Large intestine (tissue), 3 donors: ENCODE data around the gene KRTAP12-1. TPM values are rescaled to one million over a fixed set of nuclear protein-coding genes. Genes with fewer than 3 reads are reported as not detected.
A peak's percentile ranks its signal among the peaks of the same experiment; 100 is the strongest.
"Not testable (repeated sequence)": the region's sequence is repeated elsewhere in the genome, so short reads cannot be mapped to it uniquely, and the experiment has no call there.

Experiments used
- DNase-seq, 2 donors: peaks; one replicate each; pipeline versions ENCODE4 v3.0.0 to v3.0.0-alpha.2; 2013
- H3K27ac ChIP-seq: one replicate; pipeline ENCODE4 v1.5.1; 2013; ENCODE audit warnings: low read length
- H3K27me3 ChIP-seq: 2 replicates; pipeline ENCODE4 v1.6.1; 2013; ENCODE audit warnings: low read length; ENCODE audit not compliant: control insufficient read depth, insufficient read depth
- H3K36me3 ChIP-seq: 2 replicates; pipeline ENCODE4 v1.6.1; 2013; ENCODE audit warnings: low read length; ENCODE audit not compliant: control insufficient read depth, insufficient read depth
- H3K4me1 ChIP-seq: one replicate; pipeline ENCODE4 v1.6.1; 2013; ENCODE audit warnings: low read length; ENCODE audit not compliant: control insufficient read depth, insufficient read depth
- H3K4me3 ChIP-seq: one replicate; pipeline ENCODE4 v1.5.1; 2013; ENCODE audit warnings: low read length
- H3K9me3 ChIP-seq: one replicate; pipeline ENCODE4 v1.6.1; 2013; ENCODE audit warnings: mild to moderate bottlenecking, low read depth, low read length, moderate library complexity; ENCODE audit not compliant: control insufficient read depth
- WGBS: methylation state at CpG from one replicate; pipeline ENCODE4 v1.1.5; 2013; ENCODE audit warnings: low lambda C conversion rate; ENCODE audit not compliant: insufficient coverage; 5-methylcytosine and 5-hydroxymethylcytosine counted together
- polyA plus RNA-seq: library from polyadenylated mRNA; unstranded; fragments of 120-200 nt; gene quantifications from one replicate; pipeline ENCODE4 v1.2.1, GENCODE V29; 2013

KRTAP12-1 gene
- polyA plus RNA-seq, 1 donor, result not detected

GRCh38 chr21:44697172-44697810 lies 15.3 kb upstream of the KRTAP12-1 start, which contains the start of gene KRTAP10-12:
Gene KRTAP10-12 (plus strand): TSS chr21:44697172. CDS start chr21:44697202, 30 bp downstream.
- H3K36me3 ChIP-seq, H3K4me3 ChIP-seq, DNase-seq, H3K4me1 ChIP-seq, H3K9me3 ChIP-seq: not testable (repeated sequence)
- Histone ChIP-seq H3K27me3 (peaks cover 44% of the 10 kb centered on the region), H3K27ac (peak within 1 kb of the TSS; percentile 58)
- WGBS, result no CpG with 5 or more reads among the region's 21 CpGs

- WGBS, result no CpG with 5 or more reads among the region's 10 CpGs
- H3K27me3 ChIP-seq, result peaks cover 38% of the 10 kb centered on the region
- H3K4me3 ChIP-seq, result no peak overlapping the region
- no peak for DNase-seq
- no peaks in the 10 kb centered on the region for H3K36me3 ChIP-seq
- H3K9me3 ChIP-seq, result no peaks in the 10 kb centered on the region
- peaks cover 8% of the 10 kb centered on the region for H3K4me1 ChIP-seq
- H3K27ac ChIP-seq, result no peak overlapping the region
Observed at GRCh38 chr21:44696572-44696971, 14.6 kb upstream of the KRTAP12-1 start.

DNA sequence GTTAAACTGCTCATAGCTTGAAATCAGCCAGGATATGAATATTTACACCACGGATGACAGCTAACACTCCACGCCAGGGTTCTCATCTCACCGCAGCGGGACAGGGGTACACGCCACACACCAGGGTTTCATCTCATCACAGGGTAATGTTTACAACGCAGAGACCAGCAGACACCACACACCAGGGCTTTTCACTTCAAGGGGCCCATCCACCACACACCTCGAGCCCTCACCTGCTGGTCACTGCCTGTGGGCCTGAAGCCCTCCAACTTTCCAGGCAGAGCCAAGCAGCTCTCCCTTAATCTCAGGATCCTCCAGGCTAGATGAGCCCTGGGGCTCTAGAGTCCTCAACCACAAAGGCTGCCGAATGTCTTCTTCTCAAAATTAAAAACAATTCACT lies 13.7 kb upstream of the KRTAP12-1 start:
- DNase-seq, result no peak
- WGBS, result 100% methylated on average over 1 of the region's 8 CpGs
- H3K27me3 ChIP-seq, result peaks cover 33% of the 10 kb centered on the region

DNA sequence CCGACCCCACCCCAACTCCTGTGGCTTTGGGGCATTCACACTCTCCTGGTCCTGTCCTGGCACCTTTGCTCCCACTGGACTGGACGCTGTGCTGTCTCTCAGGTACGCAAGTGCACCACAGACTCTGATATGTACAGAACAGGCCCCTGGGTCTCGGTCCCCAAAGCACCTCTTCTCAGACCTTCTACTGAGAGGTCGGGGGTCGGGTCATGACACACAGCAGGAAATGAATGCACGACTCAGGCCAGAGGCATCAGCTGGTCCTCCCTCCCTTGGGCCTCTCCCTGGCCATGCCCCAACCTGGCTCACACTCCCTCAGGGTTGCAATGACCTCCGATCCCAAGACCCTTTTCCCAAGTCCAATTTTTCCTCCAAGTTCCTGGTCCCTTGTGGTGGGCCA lies 13.2 kb upstream of the KRTAP12-1 start:
- WGBS, result no CpG with 5 or more reads among the region's 8 CpGs
- no peak for DNase-seq
- H3K4me1 ChIP-seq, result peaks cover 6% of the 10 kb centered on the region
- H3K4me3 ChIP-seq, result no peak overlapping the region
- H3K9me3 ChIP-seq, result no peaks in the 10 kb centered on the region
- no peak overlapping the region for H3K27ac ChIP-seq
- peaks cover 28% of the 10 kb centered on the region for H3K27me3 ChIP-seq
- H3K36me3 ChIP-seq, result no peaks in the 10 kb centered on the region

More for the DNA sequence above, 13.7 kb upstream of the KRTAP12-1 start:
- Histone ChIP-seq H3K9me3 (no peaks in the 10 kb centered on the region), H3K4me3 (no peak overlapping the region), H3K27ac (no peak overlapping the region), H3K4me1 (peaks cover 6% of the 10 kb centered on the region), H3K36me3 (no peaks in the 10 kb centered on the region)

- no peaks in the 10 kb centered on the region for H3K9me3 ChIP-seq
- H3K27ac ChIP-seq, result no peak overlapping the region
- no CpG with 5 or more reads among the region's 11 CpGs for WGBS
- peaks cover 6% of the 10 kb centered on the region for H3K4me1 ChIP-seq
- DNase-seq, result no peak
- peaks cover 24% of the 10 kb centered on the region for H3K27me3 ChIP-seq
- H3K4me3 ChIP-seq, result no peak overlapping the region
- H3K36me3 ChIP-seq, result no peaks in the 10 kb centered on the region
Observed at GRCh38 chr21:44694776-44695175, 12.8 kb upstream of the KRTAP12-1 start.

DNA sequence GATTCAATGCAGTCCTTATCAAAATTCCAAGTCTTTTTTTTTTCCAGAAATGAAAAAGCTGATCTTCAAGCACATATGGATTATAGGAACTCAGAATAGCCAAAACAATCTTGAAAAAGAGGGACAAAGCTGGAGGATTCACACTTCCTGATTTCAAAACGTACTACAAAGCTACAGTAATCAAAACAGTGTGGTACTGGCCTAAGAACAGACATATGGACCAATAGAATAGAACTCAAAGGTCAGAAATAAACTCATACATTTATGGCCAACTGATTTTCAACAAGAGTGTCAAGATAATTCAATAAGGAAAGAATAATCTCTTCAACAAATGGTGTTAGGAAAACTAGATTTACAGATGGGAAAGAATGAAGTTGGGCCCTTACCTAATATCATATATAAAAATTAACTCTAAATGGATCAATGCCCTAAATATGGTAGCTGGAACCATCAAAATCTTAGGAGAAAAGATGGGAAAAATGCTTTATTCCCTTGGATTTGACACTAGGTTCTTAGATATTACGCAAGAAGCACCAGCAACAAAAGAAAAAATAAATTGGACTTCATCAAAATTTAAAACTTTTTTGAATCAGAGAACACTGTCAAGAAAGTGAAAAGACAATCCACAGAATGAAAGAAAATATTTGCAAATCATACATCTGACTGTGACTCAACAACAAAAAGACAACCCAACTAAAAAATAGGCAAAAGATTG lies 11.0 kb upstream of the KRTAP12-1 start:
- Histone ChIP-seq H3K27ac (no peak overlapping the region), H3K9me3 (no peaks in the 10 kb centered on the region), H3K4me3 (no peak overlapping the region), H3K36me3 (no peaks in the 10 kb centered on the region), H3K4me1 (no peaks in the 10 kb centered on the region), H3K27me3 (peaks cover 13% of the 10 kb centered on the region)
- DNase-seq, result no peak
- WGBS, result 88% methylated on average over 1 of the region's 2 CpGs

DNA sequence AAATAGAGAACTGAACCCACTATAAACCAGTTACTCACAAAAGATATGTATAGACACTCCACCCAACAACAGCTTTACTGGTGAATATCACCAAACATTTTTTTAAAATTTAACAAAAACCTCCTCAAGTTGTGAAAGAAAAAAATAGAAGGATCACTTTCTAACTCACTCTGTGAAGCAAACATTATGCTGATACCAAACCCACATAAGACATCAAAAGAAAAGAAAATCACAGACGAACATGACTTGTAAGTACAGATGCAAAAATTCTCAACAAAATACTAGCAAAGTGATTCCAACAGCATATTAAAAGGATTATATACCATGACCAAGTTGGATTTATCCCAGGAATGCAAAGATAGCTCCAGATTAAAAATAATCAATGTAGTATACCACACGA lies 9.7 kb upstream of the KRTAP12-1 start:
- H3K4me1 ChIP-seq, result no peaks in the 10 kb centered on the region
- no peak overlapping the region for H3K4me3 ChIP-seq
- H3K9me3 ChIP-seq, result no peaks in the 10 kb centered on the region
- 86% methylated on average over 2 of the region's 2 CpGs for WGBS
- H3K36me3 ChIP-seq, result no peaks in the 10 kb centered on the region
- peaks cover 20% of the 10 kb centered on the region for H3K27me3 ChIP-seq
- no peak for DNase-seq
- H3K27ac ChIP-seq, result no peak overlapping the region

- H3K27me3 ChIP-seq, result peaks cover 24% of the 10 kb centered on the region
- not testable (repeated sequence) for H3K9me3 ChIP-seq, H3K27ac ChIP-seq, DNase-seq, H3K4me1 ChIP-seq, H3K4me3 ChIP-seq, H3K36me3 ChIP-seq
- no CpG with 5 or more reads among the region's 3 CpGs for WGBS
Observed at GRCh38 chr21:44689740-44690139, 7.8 kb upstream of the KRTAP12-1 start.

DNA sequence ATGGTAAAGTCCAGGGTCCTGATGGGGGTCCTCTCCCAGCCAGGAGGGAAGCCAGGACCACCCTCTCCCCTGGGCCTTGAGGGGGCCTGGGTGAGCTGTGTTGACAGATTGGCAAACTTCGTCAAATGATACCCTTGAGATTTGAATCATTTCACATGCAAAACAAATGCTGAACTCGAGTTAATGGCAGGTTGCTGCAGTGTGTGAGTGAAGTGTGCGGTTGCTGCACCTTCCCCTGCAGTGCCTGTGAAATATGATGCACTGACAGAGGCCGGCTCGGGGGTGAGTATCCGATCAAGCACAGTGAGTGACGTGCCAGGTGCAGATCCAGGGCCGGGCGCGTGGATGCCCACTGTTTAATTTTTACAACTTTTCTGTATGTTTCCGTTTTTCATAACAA lies 5.7 kb upstream of the KRTAP12-1 start:
- Histone ChIP-seq H3K4me1 (no peaks in the 10 kb centered on the region), H3K27me3 (peaks cover 24% of the 10 kb centered on the region), H3K4me3 (no peak overlapping the region), H3K36me3 (no peaks in the 10 kb centered on the region), H3K9me3 (no peaks in the 10 kb centered on the region), H3K27ac (no peak overlapping the region)
- no CpG with 5 or more reads among the region's 11 CpGs for WGBS
- no peak for DNase-seq

GRCh38 chr21:44686843-44687561 lies 5.0 kb upstream of the KRTAP12-1 start:
- H3K27ac ChIP-seq, result no peak overlapping the region
- H3K36me3 ChIP-seq, result no peaks in the 10 kb centered on the region
- H3K27me3 ChIP-seq, result peaks cover 24% of the 10 kb centered on the region
- no CpG with 5 or more reads among the region's 25 CpGs for WGBS
- H3K9me3 ChIP-seq, result no peaks in the 10 kb centered on the region
- H3K4me1 ChIP-seq, result no peaks in the 10 kb centered on the region
- no peak for DNase-seq
- H3K4me3 ChIP-seq, result no peak overlapping the region
